Activated CD8-positive, alpha-beta memory T cell treated with anti-CD3 and anti-CD28 coated beads for 36 hours (primary cell): ENCODE measurements around the gene KRTAP4-8. TPM values are rescaled to one million over a fixed set of nuclear protein-coding genes. Genes with fewer than 3 reads are reported as not detected.
"Not testable (repeated sequence)": the region's sequence is repeated elsewhere in the genome, so short reads cannot be mapped to it uniquely, and the experiment has no call there.

Experiments
- CTCF ChIA-PET: fragments of 350-600 bp; sonication (Branson Sonifier 250); formaldehyde crosslinking; loops from one replicate; lab custom pipeline; 2021; ENCODE audit warnings: antibody characterized with exemption; lab: Charles Lee
- POLR2A ChIA-PET: fragments of 350-600 bp; sonication (Branson Sonifier 250); formaldehyde crosslinking; loops from one replicate; lab custom pipeline; 2021; ENCODE audit warnings: antibody characterized with exemption; lab: Charles Lee
- total RNA-seq, 2 experiments: library from RNA; stranded (reverse); gene quantifications; one replicate each; pipeline ENCODE4 v1.2.3, GENCODE V29; 2021

Gene KRTAP4-8
- total RNA-seq, 2 experiments from 2014 or later: not detected

DNA sequence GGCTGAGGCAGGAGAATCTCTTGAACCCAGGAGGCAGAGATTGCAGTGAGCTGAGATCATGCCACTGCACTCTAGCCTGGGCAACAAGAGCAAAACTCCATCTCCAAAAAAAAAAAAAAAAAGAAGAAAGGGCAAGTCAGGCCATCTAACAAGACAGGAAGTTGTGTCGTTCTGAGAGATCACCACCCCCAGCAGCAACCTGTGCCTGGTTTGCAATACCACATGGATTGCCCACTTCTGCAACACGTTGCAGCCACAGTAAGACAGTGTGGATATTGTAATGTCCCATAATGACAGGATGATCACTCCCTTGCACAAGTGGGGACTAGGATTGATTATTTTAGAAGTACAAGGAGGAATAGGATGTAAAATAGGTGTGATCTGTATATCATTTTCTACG, 28.9 kb downstream of the KRTAP4-8 start:
- ChIA-PET CTCF (no interaction called here), POLR2A (no interaction called here)

GRCh38 chr17:41067281-41067680, 30.7 kb downstream of the KRTAP4-8 start:
- CTCF ChIA-PET: no interaction called here
- POLR2A ChIA-PET: no interaction called here

DNA sequence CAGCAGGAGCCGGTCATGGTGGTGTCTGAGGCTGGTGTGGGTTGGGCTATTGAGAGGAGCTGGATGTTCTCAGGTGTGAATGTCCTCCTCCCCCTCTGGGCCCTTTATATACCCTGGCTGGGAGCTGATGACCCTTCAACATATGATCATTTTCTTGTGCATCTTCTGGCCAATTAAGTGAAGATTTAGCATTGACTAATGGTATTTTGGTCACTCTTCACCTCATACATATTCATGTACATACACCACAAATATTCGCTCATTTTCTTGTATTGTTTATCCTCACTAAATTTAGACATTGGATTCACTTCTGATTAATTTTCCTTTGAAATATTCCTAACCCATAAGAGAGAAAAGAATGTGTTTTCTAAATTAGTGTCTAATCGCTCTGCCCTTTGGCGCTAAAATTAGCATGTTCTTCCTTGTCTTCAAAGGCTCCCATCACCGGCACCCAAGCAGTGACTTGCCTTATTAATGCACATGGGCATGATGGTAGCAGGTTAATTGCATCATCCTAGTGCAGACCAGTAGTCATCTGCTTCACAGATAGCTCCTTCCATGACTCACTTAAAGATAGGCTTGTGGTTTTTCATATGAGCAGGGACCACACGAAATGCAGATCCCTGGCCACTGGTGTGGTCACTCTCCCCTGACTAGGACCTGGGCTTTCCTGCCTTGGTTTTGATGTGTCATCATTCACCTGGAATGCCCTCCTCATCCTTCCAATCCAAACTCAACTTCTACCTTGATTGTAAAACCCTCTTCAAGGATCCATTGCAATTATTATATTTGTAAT, 31.9 kb downstream of the KRTAP4-8 start, which contains the start of gene KRTAP2-4:
Gene KRTAP2-4, minus strand, starts transcription at position 51 of the 796 bp plus-strand sequence. Its CDS starts 34 bp downstream, at position 17.
- POLR2A ChIA-PET: no interaction called here
- CTCF ChIA-PET: no interaction called here

DNA sequence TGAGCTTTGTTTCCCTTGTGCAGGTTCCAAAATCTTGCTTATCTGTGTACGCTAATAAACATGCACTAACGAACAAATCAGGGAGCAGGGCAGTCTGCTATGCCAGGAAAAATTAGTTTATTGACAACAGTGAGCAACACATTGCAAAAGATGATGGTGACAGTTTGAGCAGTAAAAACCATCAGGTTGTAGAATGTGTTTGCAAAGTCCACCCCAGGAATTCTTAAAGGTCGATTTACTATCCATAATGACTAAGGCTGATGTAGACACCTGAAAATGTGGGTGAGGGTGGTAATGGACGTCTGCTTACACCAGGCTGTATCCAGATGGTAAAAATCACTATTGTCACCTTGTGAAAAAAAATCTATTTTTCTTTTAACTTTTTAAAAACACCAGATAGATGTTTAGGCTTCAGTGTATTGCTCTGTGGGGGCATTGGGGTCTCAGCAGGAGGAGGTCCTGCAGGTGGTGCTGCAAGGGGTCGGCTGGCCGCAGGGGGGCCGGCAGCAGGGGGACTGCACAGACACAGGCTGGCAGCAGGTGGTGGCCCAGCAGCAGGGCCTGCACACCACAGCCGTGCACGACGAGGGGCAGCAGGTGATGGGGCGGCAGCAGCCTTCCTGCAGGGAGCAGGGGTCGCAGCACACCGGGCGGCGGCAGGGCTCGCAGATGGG, 32.8 kb downstream of the KRTAP4-8 start:
- CTCF ChIA-PET, POLR2A ChIA-PET: not testable (repeated sequence)

DNA sequence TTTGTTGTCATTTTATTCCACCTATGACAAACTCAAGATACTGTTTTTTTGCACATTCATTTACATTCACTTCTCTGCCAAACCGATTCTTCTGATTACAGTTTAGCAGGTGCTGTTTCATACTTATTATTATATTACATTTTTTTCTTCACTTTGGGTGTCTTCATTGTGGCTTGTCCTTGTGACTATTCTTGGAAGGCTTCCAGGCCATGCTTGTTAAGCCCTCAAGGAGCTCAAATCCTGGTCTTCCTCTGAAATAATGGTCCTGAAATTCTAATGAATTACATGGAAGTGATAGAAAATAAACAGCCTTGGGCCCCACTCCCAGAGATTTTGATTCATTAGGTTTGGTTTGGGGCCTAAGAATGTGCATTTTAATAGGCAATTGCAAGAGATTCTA, 33.6 kb downstream of the KRTAP4-8 start:
- ChIA-PET CTCF (no interaction called here), POLR2A (no interaction called here)

- ChIA-PET CTCF (no interaction called here), POLR2A (no interaction called here)
Observed at GRCh38 chr17:41063449-41063848, 34.5 kb downstream of the KRTAP4-8 start.

GRCh38 chr17:41061964-41062363, 36.0 kb downstream of the KRTAP4-8 start:
- POLR2A ChIA-PET: no interaction called here
- CTCF ChIA-PET: no interaction called here

DNA sequence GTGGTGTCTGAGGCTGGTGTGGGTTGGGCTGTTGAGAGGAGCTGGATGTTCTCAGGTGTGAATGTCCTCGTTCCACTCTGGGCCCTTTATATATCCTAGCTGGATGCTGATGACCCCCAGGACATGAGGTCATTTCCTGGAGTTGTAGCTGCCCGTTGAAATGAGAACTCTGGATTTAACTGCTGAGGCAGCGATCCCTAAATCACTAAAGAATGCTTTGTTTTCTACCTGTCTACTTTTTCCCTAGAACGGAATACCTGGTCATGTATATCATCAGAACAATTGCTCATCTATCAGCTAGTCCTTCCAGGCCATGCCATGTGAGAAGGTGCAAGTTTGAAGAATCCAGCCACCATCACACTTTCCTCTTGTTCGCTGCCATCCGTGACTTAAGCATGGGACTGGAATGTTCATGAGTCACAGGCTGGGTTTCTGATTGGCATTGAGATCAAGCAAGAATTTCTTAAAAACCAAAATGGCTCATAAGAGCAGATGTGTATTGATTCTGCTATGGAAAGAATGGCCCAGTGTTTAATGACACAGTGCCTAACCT, 37.8 kb downstream of the KRTAP4-8 start, which contains the start of gene KRTAP2-3:
Gene KRTAP2-3, minus strand, starts transcription at position 63 of the 553 bp plus-strand sequence. CDS start 64 bp downstream, outside the sequence.
- ChIA-PET CTCF (no interaction called here), POLR2A (no interaction called here)

DNA sequence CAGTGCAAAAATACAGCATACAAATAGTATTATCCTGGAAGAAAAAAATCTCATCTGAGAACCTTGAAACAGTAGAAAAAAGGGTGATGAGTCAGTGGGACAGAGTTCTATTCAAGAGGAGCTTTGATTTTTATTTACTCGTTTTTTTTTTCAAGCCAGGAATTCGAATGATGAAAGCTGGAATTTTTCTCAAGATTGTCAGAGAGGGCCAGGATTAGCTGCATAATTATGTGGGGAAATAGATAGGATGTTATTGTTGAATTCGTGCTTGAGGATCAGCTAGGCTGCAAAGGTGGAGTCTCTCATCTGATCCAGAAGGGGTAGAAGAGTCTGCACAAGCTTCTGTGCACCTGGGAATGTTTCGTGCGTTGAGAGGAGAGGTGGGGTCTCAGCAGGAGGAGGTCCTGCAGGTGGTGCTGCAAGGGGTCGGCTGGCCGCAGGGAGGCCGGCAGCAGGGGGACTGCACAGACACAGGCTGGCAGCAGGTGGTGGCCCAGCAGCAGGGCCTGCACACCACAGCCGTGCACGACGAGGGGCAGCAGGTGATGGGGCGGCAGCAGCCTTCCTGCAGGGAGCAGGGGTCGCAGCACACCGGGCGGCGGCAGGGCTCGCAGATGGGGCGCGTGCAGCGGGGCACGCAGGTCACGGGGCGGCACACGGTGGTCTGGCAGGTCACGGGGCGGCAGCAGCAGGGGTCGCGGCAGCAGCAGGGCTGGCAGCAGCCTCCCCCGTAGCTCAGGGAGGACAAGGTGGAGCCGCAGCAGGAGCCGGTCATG, 38.5 kb downstream of the KRTAP4-8 start:
- CTCF ChIA-PET, POLR2A ChIA-PET: not testable (repeated sequence)

DNA sequence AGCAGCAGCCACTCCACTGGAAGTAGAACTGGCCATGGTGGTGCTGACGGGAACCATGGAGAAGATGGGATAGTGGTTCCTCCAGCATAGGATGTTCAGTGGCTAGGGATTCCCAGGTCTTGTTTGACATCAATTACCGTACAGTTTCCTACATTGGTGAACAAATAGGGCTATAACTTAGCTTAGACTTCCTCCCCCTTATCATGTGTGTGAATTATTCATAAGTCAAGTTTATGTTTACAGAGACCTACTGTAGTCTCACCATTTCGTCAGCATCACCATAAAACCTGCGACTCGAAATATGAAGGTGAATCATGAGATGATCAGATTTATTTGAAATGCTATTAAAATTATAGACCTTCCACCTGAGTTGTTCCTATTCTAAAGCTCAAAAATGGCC, 39.2 kb downstream of the KRTAP4-8 start:
- ChIA-PET CTCF (no interaction called here), POLR2A (no interaction called here)

DNA sequence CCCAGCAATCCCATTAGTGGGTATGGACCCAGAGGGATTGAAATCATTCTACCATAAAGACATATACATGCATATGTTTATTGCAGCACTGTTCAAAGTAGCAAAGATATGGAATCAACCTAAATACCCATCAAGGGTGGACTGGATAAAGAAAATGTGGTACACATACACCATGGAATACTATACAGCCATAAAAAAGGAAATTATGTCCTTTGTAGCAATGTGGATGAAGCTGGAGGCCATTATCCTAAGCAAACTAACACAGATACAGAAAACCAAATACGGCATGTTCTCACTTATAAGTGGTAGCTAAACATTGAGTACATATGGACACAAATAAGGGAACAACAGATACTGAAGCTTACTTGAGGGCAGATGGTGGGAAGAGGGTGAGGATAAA, 40.4 kb downstream of the KRTAP4-8 start:
- POLR2A ChIA-PET: no interaction called here
- CTCF ChIA-PET: no interaction called here

DNA sequence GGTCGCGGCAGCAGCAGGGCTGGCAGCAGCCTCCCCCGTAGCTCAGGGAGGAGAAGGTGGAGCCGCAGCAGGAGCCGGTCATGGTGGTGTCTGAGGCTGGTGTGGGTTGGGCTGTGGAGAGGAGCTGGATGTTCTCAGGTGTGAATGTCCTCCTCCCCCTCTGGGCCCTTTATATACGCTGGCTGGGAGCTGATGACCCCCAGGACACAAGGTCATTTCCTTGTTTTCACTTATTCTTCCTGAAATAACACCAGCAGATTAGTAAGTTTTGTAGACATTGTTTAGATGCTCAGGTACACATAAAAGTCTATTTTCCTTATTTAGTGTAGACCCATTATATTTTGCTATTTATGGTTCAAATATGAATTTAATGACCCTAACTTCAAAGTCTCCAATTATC, 42.8 kb downstream of the KRTAP4-8 start, which contains the start of gene KRTAP2-2:
Gene KRTAP2-2, minus strand, starts transcription at position 101 of the 400 bp plus-strand sequence. Its CDS starts 19 bp downstream, at position 82.
- POLR2A ChIA-PET, CTCF ChIA-PET: not testable (repeated sequence)

DNA sequence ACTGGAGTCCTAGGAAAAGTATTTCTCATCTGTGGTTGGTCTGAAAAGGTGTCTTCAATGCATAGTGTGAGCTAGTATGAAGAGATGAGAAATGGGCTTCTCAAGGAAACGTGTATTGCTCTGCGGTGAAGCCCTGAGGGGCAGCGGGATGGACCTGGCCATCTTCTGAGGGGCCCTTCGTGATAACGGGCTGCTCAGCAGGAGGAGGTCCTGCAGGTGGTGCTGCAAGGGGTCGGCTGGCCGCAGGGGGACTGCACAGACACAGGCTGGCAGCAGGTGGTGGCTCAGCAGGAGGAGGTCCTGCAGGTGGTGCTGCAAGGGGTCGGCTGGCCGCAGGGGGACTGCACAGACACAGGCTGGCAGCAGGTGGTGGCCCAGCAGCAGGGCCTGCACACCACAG, 43.4 kb downstream of the KRTAP4-8 start:
- POLR2A ChIA-PET: not testable (repeated sequence)

GRCh38 chr17:41054025-41054424, 43.9 kb downstream of the KRTAP4-8 start:
- CTCF ChIA-PET: no interaction called here
- POLR2A ChIA-PET: no interaction called here

More for the DNA sequence above, 43.4 kb downstream of the KRTAP4-8 start:
- CTCF ChIA-PET: not testable (repeated sequence)

DNA sequence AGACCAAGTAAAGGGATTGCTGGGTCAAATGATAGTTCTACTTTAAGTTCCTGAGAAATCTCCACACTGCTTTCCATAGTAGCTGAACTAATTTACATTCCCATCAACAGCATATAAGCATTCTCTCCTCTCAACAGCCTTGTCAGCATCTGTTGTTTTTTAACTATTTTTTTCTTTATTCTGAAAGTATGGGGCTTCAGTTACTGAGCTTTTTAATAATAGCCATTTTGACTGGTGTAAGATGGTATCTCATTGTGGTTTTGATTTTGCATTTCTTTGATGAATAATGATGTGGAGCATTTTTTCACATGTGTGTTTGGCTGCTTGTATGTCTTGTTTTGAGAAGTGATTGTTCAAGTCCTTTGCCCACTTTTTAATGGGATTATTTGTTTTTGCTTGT, 45.4 kb downstream of the KRTAP4-8 start:
- POLR2A ChIA-PET: no interaction called here
- CTCF ChIA-PET: no interaction called here

- POLR2A ChIA-PET: no interaction called here
Observed at GRCh38 chr17:41049110-41049509, 48.8 kb downstream of the KRTAP4-8 start.

DNA sequence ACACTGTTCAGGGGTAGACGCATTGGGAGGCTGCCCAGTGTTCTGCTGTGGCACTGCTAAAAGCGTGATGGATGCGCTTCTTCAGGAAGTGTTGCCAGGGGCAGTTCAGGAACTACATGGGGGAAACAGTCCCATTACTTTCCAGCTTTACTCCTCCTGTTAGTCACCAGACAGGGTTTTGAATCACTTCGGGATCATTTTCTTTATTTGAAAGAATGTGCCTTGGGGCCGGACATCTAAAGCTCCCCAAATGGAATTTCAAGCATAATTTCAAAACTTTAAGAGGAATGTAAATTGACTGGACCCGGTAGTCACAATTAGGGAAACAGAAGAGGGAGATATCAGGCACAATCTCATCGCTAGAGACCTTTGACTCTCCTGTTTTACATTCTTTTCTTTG, 49.5 kb downstream of the KRTAP4-8 start:
- ChIA-PET CTCF (no interaction called here), POLR2A (no interaction called here)

More at GRCh38 chr17:41049110-41049509, 48.8 kb downstream of the KRTAP4-8 start:
- CTCF ChIA-PET: no interaction called here
